Mesothelial cell of epicardium (in vitro differentiated cells): ENCODE measurements around the gene SH3D19. TPM values are rescaled to one million over a fixed set of nuclear protein-coding genes. Genes with fewer than 3 reads are reported as not detected.
A peak's percentile ranks its signal among the peaks of the same experiment; 100 is the strongest.

ENCODE experiments used
- DNase-seq, 2 experiments: peaks; one replicate each; pipeline ENCODE4 v3.0.0; 2021; ENCODE audit warnings: low spot score in 2 of 2; ENCODE audit not compliant: unreplicated experiment in 2 of 2
- H3K27ac Mint-ChIP-seq: 2 replicates; pipeline ENCODE4 v1.8.0; 2021; ENCODE audit warnings: mixed read lengths
- H3K27me3 Mint-ChIP-seq: 2 replicates; pipeline ENCODE4 v1.8.0; 2021; ENCODE audit warnings: low read depth, mixed read lengths
- H3K36me3 Mint-ChIP-seq: 2 replicates; pipeline ENCODE4 v1.8.0; 2021; ENCODE audit warnings: mixed read lengths
- H3K4me1 Mint-ChIP-seq: 2 replicates; pipeline ENCODE4 v1.8.0; 2021; ENCODE audit warnings: mixed read lengths
- H3K4me3 Mint-ChIP-seq: 2 replicates; pipeline ENCODE4 v1.8.0; 2021; ENCODE audit warnings: mild to moderate bottlenecking, moderate library complexity, mixed read lengths
- H3K9me3 Mint-ChIP-seq: 2 replicates; pipeline ENCODE4 v1.8.0; 2021; ENCODE audit warnings: mixed read lengths
- total RNA-seq: library from RNA; stranded (reverse); gene quantifications from 3 replicates; pipeline ENCODE4 v1.2.1, GENCODE V29; 2021
- TF ChIP-seq, protein P1 (sequence below): fragments of 200-600 bp; sonication (generic); IDR thresholded peaks from one replicate; pipeline ENCODE4 v1.5.0; 2021; ENCODE audit warnings: antibody characterized with exemption; ENCODE audit not compliant: unreplicated experiment

SH3D19 gene
- total RNA-seq, 1 donor from 2014 or later: 39.3 TPM

DNA sequence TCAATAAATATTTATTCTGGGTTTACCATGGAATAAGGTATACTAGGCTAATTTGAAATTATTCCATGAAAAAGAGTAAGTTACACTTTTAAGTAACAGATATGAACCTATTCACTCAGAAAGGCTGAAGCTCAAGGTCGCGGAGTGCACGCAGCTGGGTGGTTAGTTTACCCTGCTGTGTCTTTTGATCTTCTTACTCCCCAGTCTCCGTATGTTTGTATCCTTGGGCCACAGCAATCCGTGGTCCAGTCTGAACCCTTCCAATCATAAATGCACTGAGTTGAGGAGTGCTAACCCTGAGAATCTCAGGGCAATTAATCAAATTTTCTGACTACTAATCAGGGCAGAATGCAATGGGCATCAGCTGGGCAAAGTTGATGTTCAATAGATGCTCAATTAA, 192.1 kb downstream of the SH3D19 start:
- DNase-seq: no peak
- TF ChIP-seq, protein P1, sequence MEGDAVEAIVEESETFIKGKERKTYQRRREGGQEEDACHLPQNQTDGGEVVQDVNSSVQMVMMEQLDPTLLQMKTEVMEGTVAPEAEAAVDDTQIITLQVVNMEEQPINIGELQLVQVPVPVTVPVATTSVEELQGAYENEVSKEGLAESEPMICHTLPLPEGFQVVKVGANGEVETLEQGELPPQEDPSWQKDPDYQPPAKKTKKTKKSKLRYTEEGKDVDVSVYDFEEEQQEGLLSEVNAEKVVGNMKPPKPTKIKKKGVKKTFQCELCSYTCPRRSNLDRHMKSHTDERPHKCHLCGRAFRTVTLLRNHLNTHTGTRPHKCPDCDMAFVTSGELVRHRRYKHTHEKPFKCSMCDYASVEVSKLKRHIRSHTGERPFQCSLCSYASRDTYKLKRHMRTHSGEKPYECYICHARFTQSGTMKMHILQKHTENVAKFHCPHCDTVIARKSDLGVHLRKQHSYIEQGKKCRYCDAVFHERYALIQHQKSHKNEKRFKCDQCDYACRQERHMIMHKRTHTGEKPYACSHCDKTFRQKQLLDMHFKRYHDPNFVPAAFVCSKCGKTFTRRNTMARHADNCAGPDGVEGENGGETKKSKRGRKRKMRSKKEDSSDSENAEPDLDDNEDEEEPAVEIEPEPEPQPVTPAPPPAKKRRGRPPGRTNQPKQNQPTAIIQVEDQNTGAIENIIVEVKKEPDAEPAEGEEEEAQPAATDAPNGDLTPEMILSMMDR: no peak
- Mint-ChIP-seq H3K36me3 (peaks cover 13% of the 10 kb centered on the region), H3K27ac (no peak overlapping the region), H3K27me3 (no peaks in the 10 kb centered on the region), H3K4me3 (no peak overlapping the region), H3K9me3 (no peaks in the 10 kb centered on the region), H3K4me1 (no peaks in the 10 kb centered on the region)

DNA sequence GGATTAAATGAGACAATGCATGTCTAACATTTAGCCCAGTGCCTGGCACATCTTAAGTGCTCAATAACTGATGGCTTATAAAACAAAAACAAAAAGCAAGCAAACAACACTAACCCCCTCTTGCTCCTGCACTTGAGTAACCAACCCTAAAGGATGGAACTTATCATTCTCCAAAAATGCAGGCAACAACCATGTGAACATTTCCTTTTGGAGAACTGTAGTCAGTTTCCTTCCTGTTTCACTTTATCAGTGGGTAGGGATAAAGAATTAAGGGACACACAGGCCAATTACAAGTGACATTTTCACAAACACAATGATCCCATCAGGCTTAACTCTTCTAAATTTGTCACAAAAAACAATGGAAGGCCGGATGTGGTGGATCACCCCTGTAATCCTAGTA, 195.6 kb downstream of the SH3D19 start:
- DNase-seq: no peak
- no peaks in the 10 kb centered on the region for H3K27me3 Mint-ChIP-seq
- H3K36me3 Mint-ChIP-seq: peaks cover 30% of the 10 kb centered on the region
- H3K9me3 Mint-ChIP-seq: no peaks in the 10 kb centered on the region
- no peak overlapping the region for H3K4me3 Mint-ChIP-seq
- H3K27ac Mint-ChIP-seq: no peak overlapping the region
- TF ChIP-seq, protein P1: no peak
- H3K4me1 Mint-ChIP-seq: no peaks in the 10 kb centered on the region

DNA sequence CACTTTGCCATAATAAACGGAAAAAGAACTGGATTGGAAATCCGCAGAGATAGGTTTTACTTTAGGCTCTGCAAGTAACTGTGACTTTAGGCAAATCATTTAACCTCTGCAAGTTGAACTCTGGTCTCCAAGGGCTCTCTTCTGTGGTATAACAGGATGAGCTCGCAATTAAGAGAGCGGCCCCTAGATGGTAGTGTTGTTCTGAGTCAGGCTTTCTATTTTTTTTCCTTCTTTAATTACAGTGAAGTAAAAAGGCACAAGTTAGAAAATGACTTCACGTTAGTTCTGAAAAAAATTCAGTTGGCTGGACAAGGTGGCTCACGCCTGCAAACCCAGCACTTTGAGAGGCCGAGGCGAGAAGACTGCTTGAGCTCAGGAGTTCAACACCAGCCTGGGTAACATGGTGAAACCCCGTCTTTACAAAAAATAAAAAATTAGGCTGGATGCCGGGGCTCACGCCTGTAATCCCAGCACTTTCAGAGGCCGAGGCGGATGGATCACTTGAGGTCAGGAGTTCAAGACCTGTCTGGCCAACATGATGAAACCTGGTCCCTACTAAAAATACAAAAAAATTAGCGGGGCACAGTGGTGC, 207.9 kb downstream of the SH3D19 start:
- DNase-seq: peak; percentile 31 to 71
- Mint-ChIP-seq H3K9me3 (peaks cover 3% of the 10 kb centered on the region), H3K27ac (peak overlapping the region; percentile 28), H3K4me3 (no peak overlapping the region), H3K36me3 (peaks cover 15% of the 10 kb centered on the region), H3K4me1 (peaks cover 2% of the 10 kb centered on the region), H3K27me3 (no peaks in the 10 kb centered on the region)
- TF ChIP-seq, protein P1: peak; percentile 58

DNA sequence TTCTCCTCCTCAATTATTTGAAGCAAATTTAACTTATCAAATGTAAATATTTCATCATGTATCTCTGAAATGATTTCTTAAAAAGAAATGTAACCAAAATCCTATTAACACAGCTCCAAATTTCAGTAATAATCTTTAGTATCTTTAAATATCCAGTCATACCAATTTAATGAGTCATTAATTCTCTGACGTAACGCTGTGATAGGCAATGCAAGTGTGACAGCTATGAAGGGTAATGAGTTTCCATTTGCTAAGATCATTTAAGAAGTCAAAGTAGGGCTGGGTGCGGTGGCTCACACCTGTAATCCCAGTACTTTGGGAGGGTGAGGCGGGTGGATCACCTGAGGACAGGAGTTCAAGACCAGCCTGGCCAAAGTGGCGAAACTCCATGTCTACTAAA, 210.4 kb downstream of the SH3D19 start:
- peaks cover 12% of the 10 kb centered on the region for H3K36me3 Mint-ChIP-seq
- H3K9me3 Mint-ChIP-seq: peaks cover 3% of the 10 kb centered on the region
- H3K27me3 Mint-ChIP-seq: no peaks in the 10 kb centered on the region
- peaks cover 2% of the 10 kb centered on the region for H3K4me1 Mint-ChIP-seq
- DNase-seq: no peak
- H3K4me3 Mint-ChIP-seq: no peak overlapping the region
- H3K27ac Mint-ChIP-seq: no peak overlapping the region
- TF ChIP-seq, protein P1: no peak

DNA sequence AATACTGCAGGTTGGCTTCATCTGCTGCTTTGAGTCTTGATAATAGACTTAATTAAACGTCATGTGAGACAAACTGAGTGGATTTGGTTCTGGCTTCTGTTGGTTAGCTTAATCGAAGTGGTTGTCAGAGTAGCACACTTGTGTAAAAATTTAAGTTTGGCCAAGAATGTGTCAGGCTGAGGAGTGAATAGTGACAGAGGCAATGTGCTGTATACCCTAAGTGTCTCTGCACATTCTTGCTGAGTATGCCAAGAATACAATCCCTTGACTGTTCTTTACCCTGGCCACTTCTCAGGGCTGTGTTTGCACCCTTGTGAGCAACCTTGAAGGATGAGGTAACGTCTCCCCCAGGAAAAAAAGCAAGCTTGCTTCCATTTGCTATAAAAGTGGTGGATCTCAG, 211.1 kb downstream of the SH3D19 start:
- no peak overlapping the region for H3K27ac Mint-ChIP-seq
- TF ChIP-seq, protein P1: no peak
- no peaks in the 10 kb centered on the region for H3K27me3 Mint-ChIP-seq
- peaks cover 9% of the 10 kb centered on the region for H3K36me3 Mint-ChIP-seq
- DNase-seq: no peak
- peaks cover 2% of the 10 kb centered on the region for H3K4me1 Mint-ChIP-seq
- peaks cover 3% of the 10 kb centered on the region for H3K9me3 Mint-ChIP-seq
- H3K4me3 Mint-ChIP-seq: no peak overlapping the region

DNA sequence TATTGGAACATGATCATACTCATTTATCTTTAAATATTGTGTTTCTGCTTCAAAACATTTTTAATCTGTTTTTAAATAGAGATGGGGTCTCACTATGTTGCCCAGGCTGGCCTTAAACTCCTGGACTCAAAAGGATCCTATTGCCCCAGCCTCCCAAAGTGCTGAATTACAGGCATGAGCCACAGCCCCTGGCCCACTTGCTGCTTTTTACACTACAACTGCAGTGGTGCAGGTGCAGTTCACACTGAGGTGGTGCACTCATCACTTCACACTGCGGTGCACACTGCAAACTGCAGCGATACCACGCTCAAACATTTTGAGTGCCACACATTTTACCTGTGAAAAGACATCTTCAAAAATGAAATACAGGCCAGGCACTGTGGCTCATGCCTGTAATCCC, 215.2 kb downstream of the SH3D19 start:
- Mint-ChIP-seq H3K27ac (no peak overlapping the region), H3K4me1 (no peaks in the 10 kb centered on the region), H3K4me3 (no peak overlapping the region), H3K27me3 (no peaks in the 10 kb centered on the region), H3K36me3 (peaks cover 26% of the 10 kb centered on the region), H3K9me3 (peaks cover 5% of the 10 kb centered on the region)
- TF ChIP-seq, protein P1: no peak
- DNase-seq: no peak
